ENCODE measurements around the gene SLC32A1.

- TF ChIP-seq CTCF (IDR thresholded peaks at IDR 0.05) (no peak), POLR2A (IDR thresholded peaks at IDR 0.05) (no peak)
Observed at GRCh38 chr20:38754924-38755323, 30.6 kb downstream of the SLC32A1 start.

All from ovary (tissue), 3 donors.